T-cell (primary cell): ENCODE results near the gene TRMT1L. TPM values are rescaled to one million over a fixed set of nuclear protein-coding genes. Genes with fewer than 3 reads are reported as not detected.
"Not testable (repeated sequence)": the region's sequence is repeated elsewhere in the genome, so short reads cannot be mapped to it uniquely, and the experiment has no call there.

Experiments
- ATAC-seq, 4 experiments: fragments of 200-7000 bp in 3 of 4; fragments of 150-1000 bp in 1 of 4; cut with Tn5 transposase; replicated peaks in 1 of 4; 1 replicate in 3 of 4; 2 replicates in 1 of 4; pipeline ENCODE4 v1.10.0; 2021; ENCODE audit warnings: moderate library complexity in 3 of 4, mild to moderate bottlenecking in 2 of 4, moderate number of reproducible peaks in 1 of 4
- CTCF ChIA-PET, 2 donors: fragments of 300-600 bp; sonication (Branson Sonifier 250); formaldehyde crosslinking; loops; one replicate each; lab custom pipeline; 2022; ENCODE audit warnings: antibody characterized with exemption in 2 of 2; lab: Charles Lee
- POLR2A ChIA-PET, 2 donors: fragments of 300-600 bp; sonication (Branson Sonifier 250); formaldehyde crosslinking; loops; one replicate each; lab custom pipeline; 2022; ENCODE audit warnings: antibody characterized with exemption in 2 of 2; lab: Charles Lee
- DNase-seq, 35 experiments: peaks; one replicate each; pipeline versions ENCODE4 v3.0.0 to v3.0.0-alpha.2; 2013 to 2023
- H3K27ac ChIP-seq: one replicate; pipeline ENCODE4 v1.5.1; 2013; ENCODE audit warnings: low read length
- H3K27me3 ChIP-seq, 2 experiments: replicated peaks in 1 of 2; 1 replicate in 1 of 2; 2 replicates in 1 of 2; pipeline versions ENCODE4 v1.6.1 to v1.7.0; 2013; ENCODE audit warnings: low read length in 1 of 2, mixed read lengths in 1 of 2; ENCODE audit not compliant: control insufficient read depth in 2 of 2, insufficient read depth in 2 of 2; ENCODE audit errors: extremely low read depth in 1 of 2
- H3K36me3 ChIP-seq, 2 donors: 1 replicate in 1 of 2; 2 replicates in 1 of 2; pipeline versions ENCODE4 v1.6.1 to v1.7.0; 2013; ENCODE audit warnings: low read length in 1 of 2; ENCODE audit not compliant: control insufficient read depth in 2 of 2, insufficient read depth in 1 of 2; ENCODE audit errors: extremely low read depth in 1 of 2
- H3K4me1 ChIP-seq, 2 experiments: 1 replicate in 1 of 2; 2 replicates in 1 of 2; pipeline versions ENCODE4 v1.6.1 to v1.7.0; 2013; ENCODE audit warnings: low read length in 2 of 2, mixed read lengths in 1 of 2; ENCODE audit not compliant: insufficient read depth in 2 of 2, control insufficient read depth in 1 of 2; ENCODE audit errors: extremely low read depth in 1 of 2
- H3K4me3 ChIP-seq, 2 donors: 1 replicate in 1 of 2; 2 replicates in 1 of 2; pipeline versions ENCODE4 v1.5.1 to v1.7.0; 2013; ENCODE audit warnings: mild to moderate bottlenecking in 2 of 2, low read length in 1 of 2, moderate library complexity in 1 of 2; ENCODE audit not compliant: control insufficient read depth in 1 of 2; ENCODE audit errors: extremely low read depth in 1 of 2
- H3K9me3 ChIP-seq: 2 replicates; pipeline ENCODE4 v1.7.0; 2013
- H3K27ac Mint-ChIP-seq, 2 donors: one replicate each; pipeline ENCODE4 v1.8.0; 2020 to 2021; ENCODE audit warnings: mild to moderate bottlenecking in 2 of 2, mixed read lengths in 2 of 2
- H3K27me3 Mint-ChIP-seq, 2 donors: one replicate each; pipeline ENCODE4 v1.8.0; 2021 to 2022; ENCODE audit warnings: mixed read lengths in 2 of 2
- H3K36me3 Mint-ChIP-seq: one replicate; pipeline ENCODE4 v1.8.0; 2021; ENCODE audit warnings: mixed read lengths
- H3K4me1 Mint-ChIP-seq, 3 donors: one replicate each; pipeline ENCODE4 v1.8.0; 2020 to 2022; ENCODE audit warnings: mixed read lengths in 3 of 3, mild to moderate bottlenecking in 1 of 3
- H3K4me3 Mint-ChIP-seq, 3 donors: one replicate each; pipeline ENCODE4 v1.8.0; 2020 to 2022; ENCODE audit warnings: mild to moderate bottlenecking in 3 of 3, mixed read lengths in 3 of 3, moderate library complexity in 3 of 3
- H3K9me3 Mint-ChIP-seq, 3 donors: one replicate each; pipeline ENCODE4 v1.8.0; 2020 to 2022; ENCODE audit warnings: mixed read lengths in 3 of 3
- WGBS: methylation state at CpG from one replicate; pipeline ENCODE4 v1.1.5; 2013; ENCODE audit warnings: missing lambda C conversion rate; ENCODE audit not compliant: insufficient coverage; 5-methylcytosine and 5-hydroxymethylcytosine counted together
- total RNA-seq, 35 experiments: library from RNA in 6 of 35; stranded (reverse) in 6 of 35; fragments of 120-200 nt in 1 of 35; gene quantifications; one replicate each; pipeline versions ENCODE4 v1.2.1 to v1.2.4 and lab custom pipeline; 2013 to 2026

Gene TRMT1L
- total RNA-seq, result 10 to 100 TPM in 4 of 5 donors, 1 to 10 TPM in 1; 6.2 to 23.4 (median 22.1) TPM
- total RNA-seq (2013), result 19.4 TPM
- 7.9 to 57.9 (median 27.3) reads per million in 29 experiments for total RNA-seq (lab: John Stamatoyannopoulos, UW)

GRCh38 chr1:185156854-185157598 is at the start of gene TRMT1L, which contains the start of gene SWT1:
TRMT1L (minus strand) TSS chr1:185156953; CDS start chr1:185156712, 241 bp downstream.
SWT1 (plus strand) TSS chr1:185157167; CDS start chr1:185160842, 3,675 bp downstream.
- H3K27me3 ChIP-seq, result no peaks in the 10 kb centered on the region
- Mint-ChIP-seq H3K9me3 (no peaks in the 10 kb centered on the region), H3K27ac (peak within 1 kb of the TSS; percentile 97 to 99), H3K27me3 (no peaks in the 10 kb centered on the region), H3K36me3 (peaks cover 17% of the 10 kb centered on the region), H3K4me3 (peak within 1 kb of the TSS; percentile 98 to 100 (median 98)), H3K4me1 (peaks cover 50 to 53% (median 53%) of the 10 kb centered on the region in 3 donors)
- H3K4me3 ChIP-seq, result peak within 1 kb of the TSS; percentile 97 to 99
- DNase-seq (peak; percentile 95 to 99 (median 97)), ATAC-seq (peak; percentile 91 to 94 (median 91))
- H3K9me3 ChIP-seq, result no peaks in the 10 kb centered on the region
- peak within 1 kb of the TSS; percentile 99 for H3K27ac ChIP-seq
- WGBS, result 0% methylated on average over 33 of the region's 63 CpGs
- CTCF ChIA-PET, result interaction anchor here (0.5 to 3.9 kb wide), 4 partner anchors 12 to 174 kb away, joined by 3 to 28 read pairs (median 8); no protein-coding TSS in a partner anchor
- no peaks in the 10 kb centered on the region for H3K36me3 ChIP-seq
- POLR2A ChIA-PET, result interaction anchor here (0.5 to 2.1 kb wide), 4 partner anchors 158 to 358 kb away, joined by 3 to 15 read pairs (median 6); partner anchors contain the start of gene IVNS1ABP (in 1 of the 2)
- H3K4me1 ChIP-seq, result peaks cover 11 to 25% of the 10 kb centered on the region in 2 experiments

- Mint-ChIP-seq H3K27ac (no peak overlapping the region), H3K9me3 (peaks cover 0 to 17% (median 17%) of the 10 kb centered on the region in 3 donors), H3K4me1 (no peaks in the 10 kb centered on the region), H3K27me3 (no peaks in the 10 kb centered on the region), H3K4me3 (no peak overlapping the region), H3K36me3 (peaks cover 63% of the 10 kb centered on the region)
- no peak for DNase-seq
- H3K4me1 ChIP-seq, result no peaks in the 10 kb centered on the region
- no peak overlapping the region for H3K4me3 ChIP-seq
- WGBS, result 90% methylated on average over 4 of the region's 8 CpGs
- no peaks in the 10 kb centered on the region for H3K36me3 ChIP-seq
- no peaks in the 10 kb centered on the region for H3K9me3 ChIP-seq
- ChIA-PET POLR2A (no interaction called here), CTCF (no interaction called here)
- H3K27me3 ChIP-seq, result peaks cover 0 to 3% of the 10 kb centered on the region in 2 experiments
- no peak overlapping the region for H3K27ac ChIP-seq
- no peak for ATAC-seq
These were observed 44.1 kb upstream of the TRMT1L start for GRCh38 chr1:185200889-185201288.

- WGBS, result 100% methylated on average over 1 of the region's 4 CpGs
- H3K36me3 ChIP-seq, H3K9me3 ChIP-seq, H3K4me3 Mint-ChIP-seq, H3K27ac ChIP-seq, DNase-seq, H3K4me1 Mint-ChIP-seq, H3K27ac Mint-ChIP-seq, H3K27me3 Mint-ChIP-seq, H3K4me3 ChIP-seq, H3K27me3 ChIP-seq, H3K4me1 ChIP-seq, ATAC-seq: not testable (repeated sequence)
- peaks cover 73% of the 10 kb centered on the region for H3K36me3 Mint-ChIP-seq
- CTCF ChIA-PET, result interaction anchor here in 1 of 2 donors (0.6 kb wide), 1 partner anchor 12 kb away, joined by 3 read pairs; no protein-coding TSS in a partner anchor
- POLR2A ChIA-PET, result interaction anchor here in 1 of 2 donors (0.7 kb wide), 1 partner anchor 803 kb away, joined by 4 read pairs; no protein-coding TSS in a partner anchor
- H3K9me3 Mint-ChIP-seq, result peaks cover 0 to 25% (median 17%) of the 10 kb centered on the region in 3 donors
These were observed 42.0 kb upstream of the TRMT1L start for GRCh38 chr1:185198712-185199111.

- no peaks in the 10 kb centered on the region for H3K27me3 ChIP-seq
- Mint-ChIP-seq H3K4me1 (peaks cover 0 to 6% (median 0%) of the 10 kb centered on the region in 3 donors), H3K4me3 (no peak overlapping the region), H3K27me3 (no peaks in the 10 kb centered on the region), H3K36me3 (peaks cover 63% of the 10 kb centered on the region), H3K9me3 (peaks cover 0 to 24% (median 15%) of the 10 kb centered on the region in 3 donors), H3K27ac (no peak overlapping the region)
- no peak overlapping the region for H3K27ac ChIP-seq
- no peak for DNase-seq
- POLR2A ChIA-PET, result interaction anchor here in 1 of 2 donors (0.6 kb wide), 1 partner anchor 470 kb away, joined by 3 read pairs; no protein-coding TSS in a partner anchor
- no peaks in the 10 kb centered on the region for H3K9me3 ChIP-seq
- no peak overlapping the region for H3K4me3 ChIP-seq
- ATAC-seq, result no peak
- no peaks in the 10 kb centered on the region for H3K4me1 ChIP-seq
- H3K36me3 ChIP-seq, result peaks cover 2 to 9% of the 10 kb centered on the region in 2 donors
- CTCF ChIA-PET, result interaction anchor here in 1 of 2 donors (0.6 kb wide), 1 partner anchor 8 kb away, joined by 3 read pairs; no protein-coding TSS in a partner anchor
- WGBS, result no CpG with 5 or more reads among the region's 1 CpG
These were observed 37.0 kb upstream of the TRMT1L start for GRCh38 chr1:185193756-185194155.

GRCh38 chr1:185170291-185170848 is 13.6 kb upstream of the TRMT1L start:
- Histone ChIP-seq H3K9me3 (no peaks in the 10 kb centered on the region), H3K27ac (no peak overlapping the region), H3K36me3 (peaks cover 0 to 8% of the 10 kb centered on the region in 2 donors), H3K4me3 (no peak overlapping the region), H3K4me1 (peaks cover 0 to 3% of the 10 kb centered on the region in 2 experiments), H3K27me3 (no peaks in the 10 kb centered on the region)
- Mint-ChIP-seq H3K27me3 (no peaks in the 10 kb centered on the region), H3K27ac (no peak overlapping the region), H3K36me3 (peaks cover 38% of the 10 kb centered on the region), H3K4me3 (no peak overlapping the region), H3K9me3 (no peaks in the 10 kb centered on the region), H3K4me1 (peaks cover 4 to 7% (median 5%) of the 10 kb centered on the region in 3 donors)
- ATAC-seq (peak; percentile 82 to 87 (median 84)), DNase-seq (peak in 31 of 35 experiments; percentile 1 to 72 (median 21))
- ChIA-PET POLR2A (interaction anchor here (0.6 to 1.1 kb wide), 5 partner anchors 12 to 1150 kb away, joined by 3 to 7 read pairs (median 3); no protein-coding TSS in a partner anchor), CTCF (interaction anchor here (0.6 to 2.9 kb wide), 29 partner anchors 9 to 1762 kb away, joined by 3 to 28 read pairs (median 3); partner anchors contain the start of genes SWT1 (in 1 of the 2) and TRMT1L (in 1 of the 2))
- WGBS, result 34% methylated on average over 3 of the region's 5 CpGs

- no peak overlapping the region for H3K4me3 Mint-ChIP-seq
- H3K9me3 Mint-ChIP-seq, result no peaks in the 10 kb centered on the region
- ATAC-seq, result no peak
- H3K27me3 Mint-ChIP-seq, result no peaks in the 10 kb centered on the region
- H3K36me3 Mint-ChIP-seq, result peaks cover 59% of the 10 kb centered on the region
- POLR2A ChIA-PET, result no interaction called here
- Histone ChIP-seq H3K9me3 (no peaks in the 10 kb centered on the region), H3K27ac (no peak overlapping the region), H3K4me3 (no peak overlapping the region), H3K27me3 (no peaks in the 10 kb centered on the region), H3K36me3 (peaks cover 0 to 8% of the 10 kb centered on the region in 2 donors), H3K4me1 (peaks cover 0 to 3% of the 10 kb centered on the region in 2 experiments)
- H3K27ac Mint-ChIP-seq, result peak overlapping the region in 1 of 2 donors; percentile 40
- peaks cover 5 to 7% (median 6%) of the 10 kb centered on the region in 3 donors for H3K4me1 Mint-ChIP-seq
- CTCF ChIA-PET, result no interaction called here
- no peak for DNase-seq
- WGBS, result no CpG with 5 or more reads among the region's 1 CpG
These were observed 9.4 kb upstream of the TRMT1L start for GRCh38 chr1:185166106-185166505.
